HG02642 (cell line): Measurements from ENCODE around the gene OGFOD2.

Source experiments
- ATAC-seq: cut with Tn5 transposase; IDR thresholded peaks from one replicate; pipeline ENCODE4 v1.9.1; 2021; ENCODE audit warnings: mild to moderate bottlenecking; ENCODE audit not compliant: unreplicated experiment, poor library complexity

Gene OGFOD2

DNA sequence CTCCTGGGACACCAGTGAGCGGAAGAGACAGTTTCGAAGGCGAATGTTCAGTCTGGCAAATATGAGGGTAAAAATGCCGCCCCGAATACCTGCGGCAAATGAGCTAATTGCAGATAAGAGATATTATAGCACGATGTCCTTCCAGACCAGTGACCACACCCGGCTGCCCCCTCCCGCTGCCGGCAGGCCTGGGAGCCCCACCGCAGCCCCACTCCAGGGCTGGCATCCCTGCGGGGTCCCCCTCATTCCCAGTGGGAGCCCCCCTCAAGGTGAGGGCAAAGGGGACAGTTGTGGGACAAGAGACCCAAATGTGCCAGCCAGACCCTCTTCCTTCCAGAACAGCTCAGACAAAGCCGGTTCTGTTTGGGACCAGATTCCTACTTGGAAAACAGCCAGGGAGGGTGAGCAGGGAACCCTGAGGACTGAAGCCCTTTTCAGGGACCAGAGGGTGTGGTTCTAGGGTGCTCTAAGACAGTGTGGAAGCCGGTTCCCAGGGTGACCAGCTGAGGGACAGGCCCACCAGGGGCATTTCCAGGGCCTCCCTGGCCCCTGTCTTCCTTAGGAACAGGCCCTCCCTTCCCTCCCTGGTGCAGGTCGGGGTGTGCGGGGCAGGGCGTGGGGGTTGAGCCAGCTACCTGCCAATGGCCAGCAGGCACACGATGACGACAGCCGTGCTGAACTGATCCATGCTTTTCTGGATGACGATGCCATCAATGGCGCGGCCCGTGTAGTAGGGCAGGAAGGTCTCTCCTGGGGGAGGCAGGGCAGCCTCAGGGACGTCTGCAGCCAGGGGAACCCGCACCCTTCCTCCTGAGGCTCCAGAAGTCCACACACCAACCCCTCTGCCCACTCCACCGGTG is 25.0 kb upstream of the OGFOD2 start:
- ATAC-seq = no peak

DNA sequence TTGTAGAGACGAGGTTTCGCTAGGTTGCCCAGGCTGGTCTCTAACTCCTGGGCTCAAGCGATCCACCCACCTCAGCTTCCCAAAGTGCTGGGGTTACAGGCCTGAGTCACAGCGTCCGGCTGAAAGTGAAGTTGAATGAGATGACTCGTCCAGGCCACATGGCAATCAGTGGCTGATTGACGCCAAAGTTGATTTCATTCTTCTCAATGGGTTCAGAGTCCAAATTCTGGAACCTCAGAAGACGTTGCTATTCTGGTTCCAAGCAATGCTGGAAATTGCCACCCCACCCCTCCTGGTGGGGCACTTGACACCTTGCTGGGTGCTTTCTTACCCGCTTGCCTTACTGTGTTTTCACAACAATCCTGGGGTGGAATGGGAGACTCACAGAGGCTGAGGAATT is 23.6 kb upstream of the OGFOD2 start:
- no peak for ATAC-seq

DNA sequence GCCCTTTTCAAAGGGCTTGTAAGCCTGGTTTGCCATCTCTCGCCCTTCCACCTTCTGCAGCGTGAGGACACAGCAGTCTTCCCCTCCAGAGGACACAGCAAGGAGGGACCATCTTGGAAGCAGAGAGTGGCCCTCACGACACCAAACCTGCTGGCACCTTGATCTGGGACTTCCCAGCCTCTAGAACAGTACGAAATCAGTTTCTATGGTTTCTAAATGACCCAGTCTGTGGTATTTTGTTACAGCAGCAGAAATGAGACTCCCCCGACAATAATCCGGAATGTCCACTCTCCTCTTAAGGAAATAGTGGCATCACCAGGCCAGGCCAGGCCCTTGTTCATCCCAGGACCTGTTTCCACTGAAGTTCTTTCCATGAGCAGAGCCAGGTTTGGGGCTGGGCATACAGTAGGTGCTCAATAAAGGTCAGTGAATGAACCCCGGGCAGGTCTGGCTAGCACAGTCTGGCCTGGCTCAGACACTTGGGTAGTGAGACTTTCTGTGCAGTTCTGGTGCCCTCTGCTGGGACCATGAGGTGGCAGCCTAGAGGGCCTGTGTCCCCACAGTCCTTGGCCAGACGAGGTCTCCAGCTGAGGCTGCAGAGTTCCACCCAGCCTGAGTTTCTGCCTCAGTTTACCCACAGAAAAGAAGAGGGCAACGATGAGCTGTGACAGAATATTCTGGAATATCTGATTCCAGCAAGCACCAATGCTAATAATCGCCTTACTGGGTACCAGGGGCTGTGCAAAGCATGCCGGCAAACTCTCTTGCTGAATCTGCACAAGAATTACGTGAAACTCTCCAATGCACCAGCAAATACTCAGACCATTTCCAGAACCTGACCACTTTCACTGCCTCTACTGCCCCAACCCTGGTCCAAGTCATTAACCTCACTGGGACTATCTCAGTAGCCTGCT is 22.8 kb upstream of the OGFOD2 start:
- peak; percentile 72 for ATAC-seq

DNA sequence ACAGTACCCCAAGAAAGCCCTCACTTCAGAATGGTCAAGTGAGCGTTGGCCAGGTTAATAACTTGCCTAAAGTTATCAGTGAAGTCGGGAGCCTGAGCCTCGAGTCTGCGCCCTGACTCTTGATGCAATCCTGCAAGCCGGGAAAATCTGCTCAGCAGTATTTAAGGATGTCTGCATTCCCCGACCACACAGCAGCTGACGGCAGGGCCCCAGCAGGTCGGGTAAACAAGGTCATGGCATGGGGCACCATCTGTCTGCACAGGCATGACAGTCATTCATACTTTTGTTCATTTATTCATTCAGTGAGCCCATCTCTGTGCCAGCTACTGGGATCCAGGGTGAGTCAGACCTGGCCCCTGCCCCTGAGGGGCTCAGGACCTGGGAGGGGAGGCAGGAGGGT is 19.9 kb upstream of the OGFOD2 start:
- ATAC-seq = no peak

DNA sequence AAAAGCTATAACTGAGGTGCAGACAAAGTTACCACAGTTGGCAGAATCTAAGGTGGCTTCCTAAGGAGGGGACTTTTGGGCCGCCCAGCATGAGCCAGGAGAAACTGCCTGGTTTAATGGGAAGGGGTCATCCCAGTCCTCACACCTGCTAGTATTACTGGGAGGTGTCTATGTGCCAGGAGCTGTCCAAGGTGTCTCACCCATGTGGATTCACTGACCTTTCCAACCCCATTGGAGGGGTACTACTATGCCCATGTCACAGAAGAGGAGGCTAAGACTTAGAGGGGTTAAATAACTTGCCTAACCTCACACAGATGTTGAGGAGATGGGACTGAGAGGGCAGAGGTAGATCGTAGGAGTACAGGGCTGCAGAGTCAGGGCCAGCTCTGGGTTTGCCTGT is 19.0 kb upstream of the OGFOD2 start:
- ATAC-seq = no peak

DNA sequence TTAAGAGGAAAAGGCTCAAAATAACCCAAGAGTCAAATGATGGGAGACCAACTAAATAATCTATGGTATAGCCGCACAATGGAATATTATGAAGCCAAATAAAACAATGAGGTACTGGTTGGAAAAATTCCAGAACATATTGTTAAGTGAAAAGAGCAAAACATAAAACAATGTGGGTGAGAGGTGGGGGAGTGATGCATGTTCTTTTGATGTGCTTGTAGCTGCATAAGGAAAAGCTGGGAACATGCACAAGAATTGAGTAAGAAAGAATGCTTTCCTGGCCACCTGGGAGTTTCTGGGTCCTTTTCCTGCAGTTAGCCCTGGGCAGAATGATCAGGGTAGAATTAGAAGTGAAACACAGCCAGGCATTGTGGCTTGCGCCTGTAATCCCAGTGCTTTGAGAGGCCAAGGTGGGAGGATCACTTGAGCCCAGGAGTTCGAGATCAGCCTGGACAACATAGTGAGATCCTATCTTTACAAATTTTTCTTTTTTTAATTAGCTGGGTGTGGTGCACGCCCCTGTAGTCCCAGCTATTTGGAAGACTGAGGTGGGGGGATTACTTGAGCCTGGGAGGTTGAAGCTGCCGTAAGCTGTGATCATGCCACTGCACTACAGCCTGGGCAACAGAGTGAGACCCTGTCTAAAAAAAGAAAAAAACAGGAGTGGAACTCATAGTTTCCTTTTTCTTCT is 16.7 kb upstream of the OGFOD2 start:
- ATAC-seq = no peak

DNA sequence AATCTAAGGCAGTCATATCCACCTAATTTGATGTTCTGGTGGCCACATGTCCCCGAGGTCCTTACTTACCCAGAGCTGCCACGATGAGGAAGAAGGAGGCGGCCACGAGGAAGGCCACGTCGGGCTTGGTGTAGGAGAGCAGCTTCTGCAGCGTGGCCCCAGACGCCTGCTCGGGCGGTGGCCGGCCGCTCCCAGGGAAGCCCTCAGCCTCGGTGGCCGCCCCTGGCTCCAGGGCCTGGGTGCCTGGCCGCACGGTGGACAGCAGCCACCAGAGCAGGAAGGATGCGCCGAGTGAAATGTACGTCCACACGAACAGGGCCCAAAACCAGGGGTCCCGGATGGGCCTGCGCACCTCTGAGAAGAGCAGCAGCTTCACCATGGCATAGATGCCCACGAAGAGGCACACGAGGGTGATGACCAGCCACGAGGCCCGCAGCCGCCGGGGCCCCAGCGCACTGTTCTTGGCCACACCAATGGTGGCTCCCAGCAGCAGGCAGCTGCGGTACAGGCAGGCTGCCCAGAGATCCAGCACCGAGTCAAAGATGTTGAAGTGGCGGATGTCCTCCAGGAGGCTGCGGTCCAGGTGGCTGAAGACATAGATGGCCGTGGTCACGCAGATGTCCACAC is 15.4 kb upstream of the OGFOD2 start:
- no peak for ATAC-seq

DNA sequence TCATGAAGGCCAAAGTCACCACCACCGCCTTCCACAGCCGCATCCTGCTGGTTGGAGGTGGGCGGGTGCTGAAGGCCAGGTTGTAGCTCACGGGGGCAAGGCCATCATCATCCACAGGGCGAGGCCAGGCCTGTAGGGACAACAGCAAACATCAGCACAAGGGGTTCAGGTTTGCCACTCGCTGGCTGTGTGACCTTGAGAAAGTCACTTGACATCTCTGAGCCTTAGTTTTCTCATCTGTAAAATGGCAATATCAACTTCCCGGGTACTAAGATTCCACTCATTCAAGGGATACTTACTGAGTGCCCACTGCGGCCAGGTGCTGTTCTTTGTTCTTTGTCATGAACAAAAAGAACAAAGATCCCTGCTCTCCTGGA is 14.9 kb upstream of the OGFOD2 start:
- ATAC-seq = no peak

DNA sequence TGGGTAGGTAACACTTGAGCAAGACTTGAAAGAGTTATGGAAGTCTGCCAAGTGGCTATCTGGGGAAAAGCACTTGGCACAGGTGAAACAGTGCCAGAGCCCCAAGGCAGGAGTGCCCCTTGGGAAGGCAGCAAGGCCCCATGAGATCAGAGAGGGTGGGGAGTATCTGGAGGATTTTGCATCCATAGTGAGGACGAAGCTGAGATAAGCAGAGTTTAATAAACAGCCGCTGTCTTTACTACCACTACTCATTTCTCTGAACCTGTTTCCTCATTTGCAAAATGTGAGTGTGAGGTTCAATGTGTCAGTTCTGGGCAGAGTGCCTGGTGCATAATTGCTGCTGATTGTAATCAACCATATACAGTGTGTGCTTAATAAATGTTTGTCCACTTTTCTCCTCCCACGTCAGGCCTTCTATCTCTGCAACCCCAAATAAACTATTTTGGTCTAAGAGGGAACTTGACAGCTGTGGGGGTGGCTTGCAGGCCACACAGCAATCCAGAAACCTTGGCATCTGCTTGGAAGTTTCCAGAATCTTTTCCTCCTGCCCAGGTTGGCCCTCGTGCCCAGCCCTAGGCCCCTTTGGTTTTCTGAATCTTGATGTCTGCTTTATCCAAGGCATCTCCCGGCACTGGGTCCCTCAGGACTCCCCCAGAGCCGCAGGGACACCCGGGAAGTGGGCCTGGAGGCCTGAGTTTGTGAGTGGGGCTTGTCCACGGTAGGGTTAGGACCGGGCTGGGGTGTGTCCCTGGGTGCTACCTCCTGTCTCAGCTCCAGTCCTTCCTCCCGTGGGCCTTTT is 13.3 kb upstream of the OGFOD2 start:
- no peak for ATAC-seq

DNA sequence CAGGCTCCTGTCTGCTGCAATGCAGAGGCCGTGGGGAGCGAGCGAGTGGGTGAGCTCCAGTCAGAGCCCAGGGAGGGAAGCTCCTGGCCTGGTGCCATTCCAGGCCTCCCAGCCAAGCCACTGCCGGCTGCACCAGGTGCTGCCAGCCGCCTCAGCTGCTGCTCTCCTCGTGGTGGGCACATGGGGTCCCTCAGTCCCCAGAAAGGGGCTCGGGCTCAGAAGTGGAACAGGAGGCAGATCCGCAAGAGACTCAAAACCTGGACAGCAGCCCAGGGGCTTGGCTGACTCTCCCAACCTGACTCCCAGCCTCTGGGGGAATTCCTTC is 11.1 kb upstream of the OGFOD2 start:
- no peak for ATAC-seq

DNA sequence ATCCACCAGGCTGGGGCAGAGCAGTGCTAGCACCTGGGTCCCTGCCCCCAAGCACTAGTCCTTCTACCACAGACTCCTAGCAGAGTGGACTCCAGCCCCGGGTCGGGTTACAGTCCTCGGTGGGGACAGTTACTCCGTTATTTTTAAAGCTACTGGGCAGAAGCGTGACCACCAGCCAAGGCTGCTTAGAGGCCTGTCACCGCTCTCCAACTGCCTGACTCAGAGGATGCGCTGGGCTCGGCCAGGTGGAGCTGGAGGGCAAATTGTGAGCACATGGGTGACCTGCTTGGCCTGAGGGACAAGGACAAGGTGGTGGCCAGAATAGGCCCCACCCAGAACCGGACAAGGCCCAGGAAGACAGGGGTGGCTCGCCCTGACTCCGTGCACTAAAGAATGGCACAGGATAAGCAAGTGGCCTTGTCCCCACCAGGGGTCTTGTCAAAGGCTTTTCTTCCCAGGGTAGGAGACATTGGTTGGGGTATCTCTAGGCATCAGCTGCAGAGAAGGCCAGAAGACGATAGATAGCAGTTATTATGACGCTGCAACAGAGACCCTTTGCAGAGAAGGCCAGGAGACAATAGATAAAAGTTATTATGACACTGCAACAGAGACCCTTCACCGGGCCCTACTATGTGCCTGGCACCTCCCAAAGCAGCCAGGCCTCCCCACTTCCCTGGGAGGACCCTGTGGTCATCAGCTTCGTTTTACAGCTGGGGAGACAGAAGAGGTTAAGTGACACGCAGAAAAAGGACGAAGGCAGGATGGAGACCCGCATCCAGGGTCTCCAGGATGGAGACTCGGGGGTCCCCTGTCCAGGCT is 10.4 kb upstream of the OGFOD2 start:
- ATAC-seq = no peak

DNA sequence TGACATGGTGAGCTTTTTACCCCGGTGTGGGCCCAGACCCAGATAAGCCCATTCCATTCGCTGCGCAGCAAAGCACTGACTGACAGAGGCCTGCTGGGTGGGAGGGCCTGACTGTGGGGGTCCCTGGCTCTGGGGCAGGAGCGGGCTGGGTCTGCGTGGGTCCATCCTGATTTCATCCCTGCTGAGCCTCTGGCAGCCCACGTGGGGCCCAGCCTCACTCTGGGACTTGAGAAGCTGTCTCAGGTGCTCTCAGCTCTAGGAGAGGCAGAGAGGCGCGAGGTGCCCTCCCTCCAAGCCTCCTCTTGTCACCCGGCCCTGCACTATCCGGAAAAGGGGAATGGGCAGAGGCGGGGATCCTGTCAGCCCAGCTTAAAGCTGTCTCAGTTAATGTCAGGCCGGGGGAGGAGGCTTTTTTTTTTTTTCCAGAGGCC is 9.7 kb upstream of the OGFOD2 start:
- ATAC-seq = no peak

DNA sequence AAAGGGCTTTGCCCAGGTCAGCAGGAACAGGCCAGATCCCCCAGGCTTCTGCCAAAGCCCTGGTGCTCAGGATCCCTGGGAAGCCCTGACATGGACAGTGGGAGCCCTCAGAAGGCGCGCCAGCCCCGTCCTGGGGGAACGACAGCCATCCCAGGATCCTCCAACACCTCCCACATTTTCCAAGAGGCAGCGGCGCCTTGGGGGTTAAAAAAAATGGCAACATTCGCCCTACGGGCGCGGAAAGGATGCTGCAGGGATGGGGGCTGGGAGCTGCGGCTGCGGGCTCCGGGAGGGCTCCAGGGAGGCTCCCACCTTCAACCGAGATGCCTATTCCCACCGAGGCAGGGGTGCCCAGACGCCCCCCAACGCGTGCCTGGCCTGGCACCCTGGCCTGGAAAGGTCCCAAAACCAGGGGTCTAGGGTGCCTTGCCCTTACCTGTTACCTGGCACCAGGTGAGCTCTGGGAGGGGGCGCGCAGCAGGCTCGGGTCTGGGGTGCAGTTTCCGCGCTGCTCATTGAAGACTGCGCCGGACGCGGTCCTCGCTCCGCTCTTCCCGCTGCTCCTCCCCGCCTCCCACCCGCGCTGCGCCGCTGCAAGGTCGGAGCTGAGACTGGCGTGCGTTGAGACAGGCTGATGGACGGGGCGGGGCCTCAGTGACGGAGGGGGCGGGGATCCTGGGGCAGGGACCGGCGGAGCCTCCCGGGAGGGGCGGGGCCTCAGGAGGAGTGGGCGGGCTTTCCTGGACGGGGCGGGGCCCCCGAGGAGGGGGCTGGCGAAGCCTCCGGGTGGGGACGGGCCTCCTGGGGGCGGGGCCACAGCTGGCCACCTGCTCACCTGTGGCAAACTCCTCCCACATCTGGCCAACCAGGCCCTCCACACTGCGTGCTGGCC is 8.9 kb upstream of the OGFOD2 start, which contains the start of gene ABCB9:
TSS of gene ABCB9 (minus strand) at position 613 of the 892 bp plus-strand sequence. CDS start 6,228 bp downstream, outside the sequence.
- ATAC-seq = no peak

DNA sequence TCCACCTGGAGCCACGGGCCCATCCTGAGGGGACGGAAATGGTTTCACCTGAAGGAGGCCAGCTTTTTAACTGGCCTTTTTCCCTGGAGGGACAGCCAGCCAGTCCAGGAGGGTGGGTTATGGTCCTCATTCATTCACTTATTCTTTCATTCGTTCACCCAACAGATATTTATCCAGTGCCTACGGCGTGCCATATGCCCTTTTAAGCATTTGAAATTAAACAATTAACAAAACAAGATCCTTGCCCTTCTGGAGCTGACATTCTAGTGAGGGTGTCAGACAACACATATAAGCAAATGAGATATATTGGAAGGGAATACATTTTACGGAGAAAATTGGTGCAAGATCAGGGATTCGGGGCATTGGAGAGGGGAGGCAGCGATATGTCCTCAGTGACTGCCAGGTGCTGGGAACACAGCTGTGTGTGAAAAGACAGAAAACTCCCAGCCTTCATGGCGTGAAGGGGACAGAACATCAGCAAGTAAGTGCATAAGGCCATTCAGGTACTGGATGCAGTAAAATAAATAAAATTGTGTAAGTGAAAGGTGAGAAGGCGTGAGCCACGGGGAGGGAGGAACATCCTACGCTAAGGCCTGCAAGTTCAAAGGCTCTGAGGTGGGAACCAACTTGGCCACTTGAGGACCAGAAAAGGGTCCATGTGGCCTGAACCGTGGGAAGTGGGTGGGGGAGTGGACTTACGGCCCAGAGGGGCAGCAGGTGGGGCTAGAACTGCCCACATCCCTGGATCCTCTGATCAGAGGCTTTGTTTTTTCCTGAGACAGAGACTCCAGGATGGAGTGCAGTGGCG is 8.1 kb upstream of the OGFOD2 start:
- ATAC-seq = no peak

DNA sequence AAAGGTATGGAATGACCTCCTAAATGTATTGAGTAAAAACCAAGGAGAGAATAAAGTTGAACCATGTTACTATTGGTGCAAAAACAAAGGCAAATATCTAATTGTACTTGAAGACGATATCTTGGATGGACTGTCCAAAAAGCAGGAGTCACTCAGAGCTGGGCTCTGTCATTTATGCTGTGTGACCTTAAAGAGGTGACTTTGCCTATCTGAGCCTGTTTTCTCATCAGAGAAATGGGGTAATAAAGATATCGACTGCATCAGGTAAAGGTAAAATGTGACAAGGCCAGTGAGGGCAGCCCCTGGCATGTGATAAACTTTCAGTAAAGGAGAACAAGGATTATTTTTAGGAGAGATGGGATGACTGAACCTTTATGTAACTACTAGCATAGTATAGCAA is 6.9 kb upstream of the OGFOD2 start:
- ATAC-seq = no peak

DNA sequence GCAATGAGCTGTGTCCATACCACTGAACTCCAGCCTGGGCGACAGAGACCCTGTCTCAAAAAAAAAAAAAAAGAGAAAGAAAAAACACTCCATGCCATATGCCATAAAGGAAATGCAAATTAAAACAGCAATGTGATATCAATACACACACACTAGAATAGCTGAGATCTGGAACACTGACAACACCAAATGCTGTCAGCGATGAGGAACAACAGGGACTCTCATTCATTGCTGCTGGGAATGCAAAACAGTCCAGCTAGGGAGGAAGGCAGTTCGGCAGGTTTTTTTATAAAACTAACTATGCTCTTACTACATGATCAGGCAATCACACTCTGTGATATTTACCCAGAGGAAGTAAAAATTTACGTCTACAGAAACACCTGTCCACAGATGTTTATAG is 5.4 kb upstream of the OGFOD2 start:
- no peak for ATAC-seq

DNA sequence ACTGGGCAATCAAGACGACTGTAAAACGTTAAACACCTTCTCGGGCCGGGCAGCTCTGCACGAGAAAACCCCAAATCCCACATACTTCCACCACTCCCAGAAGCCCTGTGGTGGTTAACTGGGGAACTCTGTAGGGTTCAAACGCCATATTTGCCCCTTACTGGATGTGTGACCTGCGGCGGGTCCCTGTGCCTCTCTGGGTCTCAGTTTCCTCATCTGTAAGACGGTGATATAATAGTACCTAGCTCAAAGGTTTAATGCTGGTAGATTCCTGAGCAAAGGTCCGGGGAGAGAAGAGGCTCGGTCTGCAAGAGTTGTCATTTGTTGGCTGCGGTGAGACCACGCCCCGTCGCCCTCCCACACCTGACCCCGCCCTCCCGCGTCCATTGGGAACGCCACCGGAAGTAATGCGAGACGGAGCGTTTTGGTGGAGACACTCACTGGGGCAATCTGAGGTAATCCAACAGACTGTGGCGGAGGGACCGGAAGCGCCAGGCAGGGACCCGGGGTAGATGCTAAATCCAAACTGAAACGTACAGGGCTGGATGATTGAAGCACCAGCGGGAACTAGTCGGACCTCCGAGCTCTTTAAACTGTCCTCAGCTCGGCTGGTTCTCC is 661 bp upstream of the OGFOD2 start:
- ATAC-seq = peak; percentile 79
